NCI-H345 treated with DMSO at 0.1 percent for 48 hours (cell line): Measurements from ENCODE around the gene ASB2.

ENCODE experiments used
- DNase-seq: peaks from one replicate; lab custom pipeline; 2025; ENCODE audit not compliant: unreplicated experiment; lab: John Stamatoyannopoulos, UW

The ASB2 gene

GRCh38 chr14:93976477-93977057 lies at the start of gene ASB2:
TSS of gene ASB2 (minus strand) at chr14:93976570. CDS start at chr14:93964539, 12,031 bp downstream.
- DNase-seq: no peak

GRCh38 chr14:94025720-94026119 lies 49.4 kb upstream of the ASB2 start:
- no peak for DNase-seq

- no peak for DNase-seq
Measured at GRCh38 chr14:94024549-94024948, 48.2 kb upstream of the ASB2 start.

- DNase-seq: no peak
Measured at GRCh38 chr14:94022532-94023411, 46.4 kb upstream of the ASB2 start.

- DNase-seq: no peak
Measured at GRCh38 chr14:94021416-94022157, 45.2 kb upstream of the ASB2 start.

- no peak for DNase-seq
Measured at GRCh38 chr14:94021001-94021400, 44.6 kb upstream of the ASB2 start.

- DNase-seq: no peak
Measured at GRCh38 chr14:94020267-94020666, 43.9 kb upstream of the ASB2 start.

- DNase-seq: no peak
Measured at GRCh38 chr14:94019329-94019728, 43.0 kb upstream of the ASB2 start.

- DNase-seq: no peak
Measured at GRCh38 chr14:94018308-94018707, 41.9 kb upstream of the ASB2 start.

- DNase-seq: no peak
Measured at GRCh38 chr14:94016446-94016976, 40.1 kb upstream of the ASB2 start.

- no peak for DNase-seq
Measured at GRCh38 chr14:94015223-94015622, 38.9 kb upstream of the ASB2 start.

- no peak for DNase-seq
Measured at GRCh38 chr14:94014382-94014781, 38.0 kb upstream of the ASB2 start.

GRCh38 chr14:94011795-94012194 lies 35.4 kb upstream of the ASB2 start:
- peak; percentile 3 for DNase-seq

GRCh38 chr14:94010625-94011024 lies 34.3 kb upstream of the ASB2 start:
- DNase-seq: no peak

GRCh38 chr14:94009767-94010166 lies 33.4 kb upstream of the ASB2 start:
- no peak for DNase-seq

GRCh38 chr14:94008234-94008633 lies 31.9 kb upstream of the ASB2 start:
- DNase-seq: no peak

- no peak for DNase-seq
Measured at GRCh38 chr14:94005324-94006073, 29.1 kb upstream of the ASB2 start.

- no peak for DNase-seq
Measured at GRCh38 chr14:94004015-94004414, 27.6 kb upstream of the ASB2 start.

GRCh38 chr14:94003397-94003796 lies 27.0 kb upstream of the ASB2 start:
- DNase-seq: no peak

- peak; percentile 50 for DNase-seq
Measured at GRCh38 chr14:94001501-94002396, 25.4 kb upstream of the ASB2 start.
